GM12864 (cell line): ENCODE measurements around the gene CROCC.
"Not testable (repeated sequence)": the region's sequence is repeated elsewhere in the genome, so short reads cannot be mapped to it uniquely, and the experiment has no call there.

ENCODE experiments used
- DNase-seq: peaks from one replicate; pipeline ENCODE4 v3.0.0-alpha.2; 2011; ENCODE audit warnings: low read depth
- H3K4me3 ChIP-seq: 2 replicates; pipeline ENCODE4 v1.5.1; 2011; ENCODE audit warnings: mild to moderate bottlenecking, low read depth, low read length, control low read depth
- TF ChIP-seq, protein P1 (sequence below): IDR thresholded peaks from 2 replicates; pipeline ENCODE4 v1.5.1; 2011; ENCODE audit warnings: low read depth, mild to moderate bottlenecking, moderate library complexity, low read length, control low read depth, inconsistent platforms; ENCODE audit errors: missing control alignments

The CROCC gene

DNA sequence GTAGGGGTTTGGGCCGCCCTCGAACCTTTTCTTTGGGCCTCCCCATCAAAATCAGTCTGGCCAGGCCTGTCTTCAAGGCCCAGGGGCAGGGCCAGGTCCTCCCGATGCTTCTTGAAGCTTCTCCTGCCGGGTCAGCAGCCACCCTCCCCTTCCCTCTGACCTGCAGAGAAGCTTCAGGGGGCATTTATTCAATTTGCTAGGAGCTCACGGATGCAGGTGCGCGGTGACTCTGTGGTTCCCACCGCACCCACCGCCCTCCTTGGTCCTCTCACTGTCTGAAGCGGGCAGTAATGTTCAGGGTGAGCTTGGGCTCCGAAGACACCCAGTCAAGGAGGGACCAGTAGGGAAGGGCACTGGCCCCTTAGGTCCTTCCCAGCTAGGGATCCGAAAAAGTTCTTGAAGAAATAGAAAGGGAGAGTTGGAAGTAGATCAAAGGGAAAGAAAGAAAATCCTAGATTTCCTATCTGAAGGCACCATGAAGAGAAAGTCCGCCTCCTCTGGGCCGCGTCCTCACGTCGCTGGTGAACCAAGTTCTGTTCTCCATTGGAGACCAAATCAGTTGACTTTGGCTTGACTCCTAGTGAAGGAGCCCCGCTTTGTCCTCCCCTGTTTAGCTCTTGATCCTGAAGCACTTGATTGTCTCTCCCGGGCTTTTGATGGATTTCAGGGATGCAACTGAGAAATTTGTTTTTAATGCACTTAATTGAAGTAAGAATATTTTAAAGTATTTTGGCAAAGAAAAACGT is 34.7 kb upstream of the CROCC start:
- H3K4me3 ChIP-seq = no peak overlapping the region
- DNase-seq = no peak
- TF ChIP-seq, protein P1, sequence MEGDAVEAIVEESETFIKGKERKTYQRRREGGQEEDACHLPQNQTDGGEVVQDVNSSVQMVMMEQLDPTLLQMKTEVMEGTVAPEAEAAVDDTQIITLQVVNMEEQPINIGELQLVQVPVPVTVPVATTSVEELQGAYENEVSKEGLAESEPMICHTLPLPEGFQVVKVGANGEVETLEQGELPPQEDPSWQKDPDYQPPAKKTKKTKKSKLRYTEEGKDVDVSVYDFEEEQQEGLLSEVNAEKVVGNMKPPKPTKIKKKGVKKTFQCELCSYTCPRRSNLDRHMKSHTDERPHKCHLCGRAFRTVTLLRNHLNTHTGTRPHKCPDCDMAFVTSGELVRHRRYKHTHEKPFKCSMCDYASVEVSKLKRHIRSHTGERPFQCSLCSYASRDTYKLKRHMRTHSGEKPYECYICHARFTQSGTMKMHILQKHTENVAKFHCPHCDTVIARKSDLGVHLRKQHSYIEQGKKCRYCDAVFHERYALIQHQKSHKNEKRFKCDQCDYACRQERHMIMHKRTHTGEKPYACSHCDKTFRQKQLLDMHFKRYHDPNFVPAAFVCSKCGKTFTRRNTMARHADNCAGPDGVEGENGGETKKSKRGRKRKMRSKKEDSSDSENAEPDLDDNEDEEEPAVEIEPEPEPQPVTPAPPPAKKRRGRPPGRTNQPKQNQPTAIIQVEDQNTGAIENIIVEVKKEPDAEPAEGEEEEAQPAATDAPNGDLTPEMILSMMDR = no peak

- peak overlapping the region; percentile 24 for H3K4me3 ChIP-seq
- no peak for DNase-seq
- TF ChIP-seq, protein P1 = no peak
Observed at GRCh38 chr1:16888860-16889816, 32.6 kb upstream of the CROCC start.

DNA sequence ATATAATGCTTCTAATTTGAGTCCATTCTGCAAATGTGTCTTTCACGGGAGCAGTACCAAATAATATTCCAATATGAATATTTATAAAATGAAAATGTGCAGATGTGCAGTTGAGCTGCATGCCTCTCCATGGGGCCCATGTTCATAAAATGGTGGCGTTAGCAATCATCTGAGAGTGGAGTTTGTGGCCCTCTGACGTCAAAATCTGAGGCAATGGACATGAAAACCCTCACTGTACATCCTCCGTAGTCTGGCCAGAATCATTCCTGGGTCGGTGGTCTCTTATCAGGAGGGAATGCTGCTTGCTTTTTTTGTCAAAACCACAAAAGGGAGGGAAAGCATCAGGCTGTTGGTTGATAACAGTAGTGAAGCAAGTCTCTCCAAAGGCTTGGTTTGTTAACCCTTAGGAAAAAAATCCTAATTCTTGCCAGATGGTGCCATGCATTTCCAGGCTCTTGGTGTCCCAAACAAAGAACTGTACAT is 31.2 kb upstream of the CROCC start:
- DNase-seq, H3K4me3 ChIP-seq: not testable (repeated sequence)

DNA sequence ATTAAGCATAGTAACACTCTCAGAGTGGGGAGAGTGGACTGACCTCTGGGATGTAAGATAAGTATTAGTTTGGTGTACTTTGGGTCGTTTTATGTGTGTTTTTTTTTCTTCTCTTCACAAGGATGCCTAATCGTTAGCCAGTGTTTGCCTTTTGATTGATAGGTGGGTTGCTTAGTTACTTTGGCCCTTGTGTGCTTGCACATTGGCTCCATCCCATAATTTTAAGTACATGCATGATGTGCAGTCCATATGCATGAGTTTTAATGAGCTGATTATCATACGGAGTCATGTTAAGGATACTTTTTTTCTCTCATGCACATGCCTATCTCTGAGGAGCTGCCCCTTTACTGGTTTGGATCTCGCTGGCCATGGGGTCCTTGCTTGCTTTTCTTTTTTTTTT is 30.7 kb upstream of the CROCC start:
- DNase-seq, H3K4me3 ChIP-seq: not testable (repeated sequence)

DNA sequence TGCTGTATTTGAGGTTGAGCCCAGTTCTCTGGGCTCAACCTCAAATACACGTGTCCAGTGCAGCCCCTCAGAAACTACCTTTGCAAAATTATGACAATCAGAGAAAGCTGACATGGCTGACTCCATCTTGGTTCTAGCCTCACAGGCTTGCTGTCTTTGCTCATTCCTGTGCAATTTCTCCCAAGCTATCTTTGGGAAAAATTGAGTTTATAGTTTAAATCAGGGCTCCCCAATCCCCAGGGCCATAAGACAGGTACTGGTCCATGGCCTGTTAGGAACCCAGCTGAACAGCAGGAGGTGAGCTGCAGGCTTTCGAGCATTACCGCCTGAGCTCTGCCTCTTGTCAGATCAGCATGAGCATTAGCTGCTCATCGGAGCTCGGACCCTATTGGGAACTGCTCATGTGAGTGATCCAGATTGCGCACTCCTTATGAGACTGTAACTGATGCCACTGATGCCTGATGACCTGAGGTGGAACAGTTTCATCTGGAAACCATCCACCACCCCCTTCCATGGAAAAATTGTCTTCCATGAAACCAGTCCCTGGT is 28.7 kb upstream of the CROCC start:
- DNase-seq, H3K4me3 ChIP-seq: not testable (repeated sequence)

DNA sequence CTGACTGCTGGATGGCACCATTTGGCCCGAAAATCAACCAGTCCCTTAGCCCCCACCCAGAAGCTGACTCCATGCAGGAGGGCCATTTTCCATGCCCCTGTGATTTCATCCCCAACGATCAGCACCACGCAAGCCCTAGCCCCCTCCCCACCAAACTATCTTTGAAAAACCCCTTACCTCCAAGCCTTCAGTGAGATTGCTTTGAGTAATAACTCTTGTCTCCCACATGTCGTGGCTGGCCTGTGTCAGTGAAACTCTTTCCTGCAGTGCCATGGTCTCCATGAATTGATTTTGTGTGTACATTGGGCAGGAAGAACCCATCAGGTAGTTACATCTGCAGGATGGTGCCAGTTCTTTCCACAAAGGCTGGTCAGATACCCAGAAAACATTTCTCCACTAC is 27.9 kb upstream of the CROCC start:
- DNase-seq, H3K4me3 ChIP-seq: not testable (repeated sequence)

DNA sequence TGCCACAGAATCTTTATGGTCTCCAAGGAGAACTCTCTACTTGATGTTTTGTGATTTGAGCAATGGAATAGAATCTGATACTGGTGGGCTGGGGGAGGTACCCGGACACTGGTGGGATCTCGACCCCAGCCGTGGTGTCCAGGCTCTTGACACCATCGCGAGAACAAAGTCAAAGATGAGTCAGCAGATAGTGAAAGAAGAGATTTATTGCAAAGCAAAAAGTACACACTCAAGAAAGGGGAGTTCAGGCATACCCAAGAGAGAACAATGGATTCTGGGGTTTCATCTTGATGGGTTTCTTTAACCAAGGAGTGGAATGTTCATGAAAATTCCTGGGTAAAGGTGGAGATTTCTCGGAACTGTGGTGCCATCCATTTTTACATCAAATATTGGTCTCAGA is 27.4 kb upstream of the CROCC start:
- DNase-seq, H3K4me3 ChIP-seq: not testable (repeated sequence)

GRCh38 chr1:16895233-16895597 is 26.5 kb upstream of the CROCC start:
- not testable (repeated sequence) for DNase-seq
- H3K4me3 ChIP-seq = peak overlapping the region; percentile 43; the same call in 1 of the 2 replicates

DNA sequence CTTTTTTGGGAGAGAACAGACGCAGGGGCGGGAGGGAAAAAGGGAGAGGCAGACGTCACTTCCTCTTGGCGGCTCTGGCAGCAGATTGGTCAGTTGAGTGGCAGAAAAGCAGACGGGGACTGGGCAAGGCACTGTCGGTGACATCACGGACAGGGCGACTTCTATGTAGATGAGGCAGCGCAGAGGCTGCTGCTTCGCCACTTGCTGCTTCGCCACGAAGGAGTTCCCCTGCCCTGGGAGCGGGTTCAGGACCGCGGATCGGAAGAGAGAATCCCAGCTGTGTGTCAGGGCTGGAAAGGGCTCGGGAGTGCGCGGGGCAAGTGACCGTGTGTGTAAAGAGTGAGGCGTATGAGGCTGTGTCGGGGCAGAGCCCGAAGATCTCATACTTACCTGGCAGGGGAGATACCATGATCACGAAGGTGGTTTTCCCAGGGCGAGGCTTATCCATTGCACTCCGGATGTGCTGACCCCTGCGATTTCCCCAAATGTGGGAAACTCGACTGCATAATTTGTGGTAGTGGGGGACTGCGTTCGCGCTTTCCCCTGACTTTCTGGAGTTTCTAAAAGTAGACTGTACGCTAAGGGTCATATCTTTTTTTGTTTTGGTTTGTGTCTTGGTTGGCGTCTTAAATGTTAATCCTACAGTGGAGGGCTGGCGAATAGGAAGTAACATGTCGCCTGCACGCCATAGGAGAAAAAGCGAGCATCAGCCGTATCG is 26.0 kb upstream of the CROCC start, which contains the start of gene RNU1-2:
TSS of gene RNU1-2 (plus strand) at position 383 of the 718 bp plus-strand sequence.
- H3K4me3 ChIP-seq = peak within 1 kb of the TSS; percentile 43; the same call in 1 of the 2 replicates
- peak; percentile 100 for DNase-seq

- peak; percentile 68 for DNase-seq
- peak overlapping the region; percentile 22; the same call in 1 of the 2 replicates for H3K4me3 ChIP-seq
Observed at GRCh38 chr1:16896316-16897055, 25.2 kb upstream of the CROCC start.

DNA sequence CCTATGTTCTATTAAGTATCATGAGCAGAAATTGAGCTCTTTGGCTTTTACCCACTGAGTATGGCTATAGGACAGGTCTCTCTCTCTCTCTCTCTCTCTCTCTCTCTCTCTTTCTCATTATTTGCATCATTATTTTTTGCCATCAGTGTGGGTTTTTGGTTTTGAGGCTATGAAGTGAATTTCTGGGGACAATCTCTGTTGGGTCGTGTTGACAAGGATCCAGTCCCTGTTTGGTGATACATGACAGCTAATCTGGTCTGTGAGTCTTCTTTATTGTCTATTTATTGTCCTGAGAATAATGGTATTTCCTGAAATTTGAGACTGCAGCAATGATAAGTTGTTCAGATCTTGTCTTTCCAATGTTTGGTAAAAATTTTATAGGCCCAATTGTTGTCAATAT is 24.1 kb upstream of the CROCC start:
- H3K4me3 ChIP-seq, DNase-seq: not testable (repeated sequence)

DNA sequence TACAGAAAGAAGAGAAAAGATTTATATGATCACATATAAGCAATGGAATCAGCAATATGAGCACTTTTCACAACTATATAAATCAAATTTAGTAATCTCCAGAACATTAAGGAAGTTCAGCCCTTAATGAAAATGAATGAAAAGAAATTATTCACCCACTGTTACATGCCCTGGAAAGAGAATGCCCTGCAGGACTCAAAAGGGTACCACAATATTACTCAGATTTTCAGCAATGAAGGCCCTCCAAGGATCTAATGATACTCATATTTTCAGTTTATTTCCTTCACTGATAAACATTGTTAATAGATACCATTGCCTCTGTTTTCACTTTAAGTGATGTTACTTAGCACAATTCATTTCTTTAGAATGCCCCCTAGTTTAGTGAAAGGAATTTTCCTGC is 23.4 kb upstream of the CROCC start:
- H3K4me3 ChIP-seq, DNase-seq: not testable (repeated sequence)

DNA sequence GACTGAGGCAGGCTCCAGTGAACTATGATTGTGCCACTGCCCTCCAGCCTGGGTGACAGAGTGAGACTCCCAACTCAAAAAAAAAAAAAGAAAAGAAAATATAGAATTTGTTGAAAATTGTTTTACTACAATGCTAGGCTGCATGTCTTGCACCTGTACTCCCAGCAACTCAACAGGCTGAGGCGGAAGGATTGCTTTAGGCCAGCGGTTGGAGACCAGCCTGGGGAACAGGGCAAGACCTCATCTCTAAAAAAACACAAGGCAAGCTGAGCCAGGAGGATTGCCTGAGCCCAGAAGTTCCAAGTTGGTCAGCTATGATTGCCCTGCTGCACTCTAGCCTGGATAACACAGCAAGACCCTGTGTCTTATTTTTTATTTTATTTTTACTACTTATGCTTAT is 22.7 kb upstream of the CROCC start:
- not testable (repeated sequence) for H3K4me3 ChIP-seq, DNase-seq
